ENCODE results near the gene THSD7B. TPM values are rescaled to one million over a fixed set of nuclear protein-coding genes. Genes with fewer than 3 reads are reported as not detected.

Gene THSD7B
- total and polyA plus RNA-seq, 2 of the 13 experiments (the other 11 are each of a cell fraction or from before 2014, with no cell fraction given), result 0.02 TPM; not detected in 1

DNA sequence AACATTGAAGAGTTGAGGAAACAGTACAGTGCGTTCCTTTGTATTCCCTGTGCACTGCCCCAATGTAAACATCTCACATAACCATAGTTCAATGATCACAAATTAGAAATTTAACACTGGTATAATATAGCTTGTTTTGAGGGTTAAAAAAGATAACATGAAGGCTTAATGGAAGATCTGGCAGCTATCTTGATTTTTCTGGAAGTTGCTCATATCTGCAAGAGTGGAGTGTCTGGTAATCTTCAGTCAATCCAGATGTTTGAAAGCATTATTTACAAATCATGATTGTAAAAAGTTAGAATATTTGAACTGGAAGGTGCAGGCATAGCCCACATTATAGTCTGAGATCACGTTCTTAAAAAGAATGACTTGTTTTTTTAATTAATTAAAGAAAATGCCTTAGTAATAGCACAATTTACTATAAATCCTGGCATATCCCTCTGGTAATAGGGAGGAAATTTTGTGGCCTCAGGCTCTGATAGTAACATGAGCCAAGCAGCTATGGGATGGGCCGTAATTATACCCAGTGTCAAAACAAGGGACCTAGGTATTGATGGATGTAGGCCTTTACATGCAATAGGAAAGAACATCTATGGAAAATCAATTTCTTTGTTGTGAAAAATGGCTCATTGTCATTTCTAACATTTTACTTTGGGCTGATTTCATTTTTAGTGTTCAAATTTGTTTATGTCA lies 418.0 kb downstream of the THSD7B start:
- no peak overlapping the region for H3K27ac ChIP-seq (ENCODE audit: extremely low read length, insufficient read depth, low read length)
- 25% methylated on average over 3 of the region's 3 CpGs for WGBS (ENCODE audit: low lambda C conversion rate)
- H3K4me2 ChIP-seq (ENCODE audit: low read depth, low read length), result no peak overlapping the region
- ATAC-seq (no peak), FAIRE-seq (no peak), DNase-seq (ENCODE audit: low spot score) (no peak)
- TF ChIP-seq TEAD2 (CRISPR knock-in tag; IDR thresholded peaks at IDR 0.05), result no peak
- TF ChIP-seq CENPT (CRISPR knock-in tag; IDR thresholded peaks at IDR 0.05; ENCODE audit: low read depth), result no peak
- TF ChIP-seq, protein P1, sequence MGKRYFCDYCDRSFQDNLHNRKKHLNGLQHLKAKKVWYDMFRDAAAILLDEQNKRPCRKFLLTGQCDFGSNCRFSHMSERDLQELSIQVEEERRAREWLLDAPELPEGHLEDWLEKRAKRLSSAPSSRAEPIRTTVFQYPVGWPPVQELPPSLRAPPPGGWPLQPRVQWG (CRISPR knock-in tag; IDR thresholded peaks at IDR 0.05; ENCODE audit: borderline replicate concordance, low read depth), result no peak
- no peak for TF ChIP-seq ZFAT (CRISPR knock-in tag; conservative IDR thresholded peaks at IDR 0.05)
- no peak for TF ChIP-seq MTA3 (CRISPR knock-in tag; IDR thresholded peaks at IDR 0.05)
- TF ChIP-seq ZNF496 (CRISPR knock-in tag; IDR thresholded peaks at IDR 0.05; ENCODE audit: insufficient replicate concordance), result no peak
- TF ChIP-seq, protein P2, sequence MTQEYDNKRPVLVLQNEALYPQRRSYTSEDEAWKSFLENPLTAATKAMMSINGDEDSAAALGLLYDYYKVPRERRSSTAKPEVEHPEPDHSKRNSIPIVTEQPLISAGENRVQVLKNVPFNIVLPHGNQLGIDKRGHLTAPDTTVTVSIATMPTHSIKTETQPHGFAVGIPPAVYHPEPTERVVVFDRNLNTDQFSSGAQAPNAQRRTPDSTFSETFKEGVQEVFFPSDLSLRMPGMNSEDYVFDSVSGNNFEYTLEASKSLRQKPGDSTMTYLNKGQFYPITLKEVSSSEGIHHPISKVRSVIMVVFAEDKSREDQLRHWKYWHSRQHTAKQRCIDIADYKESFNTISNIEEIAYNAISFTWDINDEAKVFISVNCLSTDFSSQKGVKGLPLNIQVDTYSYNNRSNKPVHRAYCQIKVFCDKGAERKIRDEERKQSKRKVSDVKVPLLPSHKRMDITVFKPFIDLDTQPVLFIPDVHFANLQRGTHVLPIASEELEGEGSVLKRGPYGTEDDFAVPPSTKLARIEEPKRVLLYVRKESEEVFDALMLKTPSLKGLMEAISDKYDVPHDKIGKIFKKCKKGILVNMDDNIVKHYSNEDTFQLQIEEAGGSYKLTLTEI (CRISPR knock-in tag; conservative IDR thresholded peaks at IDR 0.05), result no peak
- TF ChIP-seq ZBTB3 (CRISPR knock-in tag; IDR thresholded peaks at IDR 0.05; ENCODE audit: borderline replicate concordance, low read depth), result no peak
- no peaks in the 10 kb centered on the region for H3K36me3 ChIP-seq (replicated peaks in 1 of 2; ENCODE audit: control insufficient read depth in 1 of 2, insufficient read depth in 2 of 2, low read length in 2 of 2)
- H2AFZ ChIP-seq (ENCODE audit: low read length), result no peak overlapping the region
- POLR2A ChIA-PET, result no interaction called here
- in situ Hi-C loops (cut with HindIII; ENCODE audit: extremely low pct_ligation_motif_present, low pct_unique_long_range_greater_than_20kb) (no loop called here), intact Hi-C loops (cut with micrococcal nuclease; ENCODE audit: unreplicated experiment) (no loop called here)
- no peaks in the 10 kb centered on the region for H3K79me2 ChIP-seq (ENCODE audit: insufficient read depth, low read length)
- H4K20me1 ChIP-seq (ENCODE audit: insufficient read depth, low read length), result no peaks in the 10 kb centered on the region
- H3K4me1 ChIP-seq (ENCODE audit: insufficient read depth, low read length), result no peaks in the 10 kb centered on the region
- no TSS peak for BruUV-seq (replicated peaks)
- CTCF ChIA-PET (ENCODE audit: low intra/inter-chr PET ratio, low total read pairs), result no interaction called here
- no peak overlapping the region for H3K9ac ChIP-seq (ENCODE audit: insufficient read depth, low read depth, low read length)
- no peaks in the 10 kb centered on the region for H3K9me3 ChIP-seq (ENCODE audit: low read length)
- H3K4me3 ChIP-seq (replicated peaks in 1 of 3; ENCODE audit: insufficient read depth in 1 of 3, low read depth in 2 of 3, low read length in 3 of 3), result no peak overlapping the region
- no peaks in the 10 kb centered on the region for H3K27me3 ChIP-seq (ENCODE audit: control insufficient read depth in 1 of 2, insufficient read depth in 2 of 2, low read length in 2 of 2)

Data from HepG2 (cell line).